Astrocyte of the spinal cord (primary cell): ENCODE data around the gene ADAM33.

Experiments
- DNase-seq: peaks from one replicate; pipeline ENCODE4 v3.0.0; 2011; ENCODE audit warnings: low read depth, low spot score
- H3K4me3 ChIP-seq: 2 replicates; pipeline ENCODE4 v1.5.1; 2011; ENCODE audit warnings: low read depth, mild to moderate bottlenecking, low read length, moderate library complexity
- in situ Hi-C: cut with HindIII; loops from 2 replicates; pipeline ENCODE4 v1.10.0; 2017; ENCODE audit warnings: low sequenced_read_pairs
- TF ChIP-seq, protein P1 (sequence below): IDR thresholded peaks from 2 replicates; pipeline ENCODE4 v1.5.1; 2012; ENCODE audit warnings: low read depth, mild to moderate bottlenecking, low read length, inconsistent platforms

Gene ADAM33

DNA sequence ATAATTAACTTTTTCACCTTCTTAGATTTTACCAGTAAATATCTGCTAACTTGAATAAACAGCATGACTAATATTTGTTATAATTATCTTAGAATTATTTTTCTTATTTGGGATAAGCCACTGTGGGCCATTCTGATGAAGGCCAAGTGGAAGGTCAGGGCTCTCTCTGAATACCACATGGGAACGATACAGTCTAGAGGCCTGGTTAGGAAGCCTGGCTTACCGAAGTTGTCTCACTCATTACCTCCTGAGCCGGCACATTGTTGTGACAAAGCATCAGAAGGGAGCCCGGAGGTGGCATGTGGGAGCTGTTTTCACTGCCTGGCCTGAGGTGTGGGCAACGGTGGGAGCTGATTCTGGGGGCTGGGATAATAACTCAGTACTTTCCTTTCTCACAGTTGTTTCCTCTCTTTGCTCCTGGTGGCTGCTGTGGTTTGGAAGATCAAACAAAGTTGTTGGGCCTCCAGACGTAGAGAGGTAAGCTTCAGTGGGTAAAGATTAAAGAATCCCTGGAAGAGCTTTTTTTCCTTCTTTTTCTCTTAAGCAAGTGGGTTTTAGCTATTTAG is 47.8 kb downstream of the ADAM33 start:
- TF ChIP-seq, protein P1, sequence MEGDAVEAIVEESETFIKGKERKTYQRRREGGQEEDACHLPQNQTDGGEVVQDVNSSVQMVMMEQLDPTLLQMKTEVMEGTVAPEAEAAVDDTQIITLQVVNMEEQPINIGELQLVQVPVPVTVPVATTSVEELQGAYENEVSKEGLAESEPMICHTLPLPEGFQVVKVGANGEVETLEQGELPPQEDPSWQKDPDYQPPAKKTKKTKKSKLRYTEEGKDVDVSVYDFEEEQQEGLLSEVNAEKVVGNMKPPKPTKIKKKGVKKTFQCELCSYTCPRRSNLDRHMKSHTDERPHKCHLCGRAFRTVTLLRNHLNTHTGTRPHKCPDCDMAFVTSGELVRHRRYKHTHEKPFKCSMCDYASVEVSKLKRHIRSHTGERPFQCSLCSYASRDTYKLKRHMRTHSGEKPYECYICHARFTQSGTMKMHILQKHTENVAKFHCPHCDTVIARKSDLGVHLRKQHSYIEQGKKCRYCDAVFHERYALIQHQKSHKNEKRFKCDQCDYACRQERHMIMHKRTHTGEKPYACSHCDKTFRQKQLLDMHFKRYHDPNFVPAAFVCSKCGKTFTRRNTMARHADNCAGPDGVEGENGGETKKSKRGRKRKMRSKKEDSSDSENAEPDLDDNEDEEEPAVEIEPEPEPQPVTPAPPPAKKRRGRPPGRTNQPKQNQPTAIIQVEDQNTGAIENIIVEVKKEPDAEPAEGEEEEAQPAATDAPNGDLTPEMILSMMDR: no peak
- in situ Hi-C loops: no loop called here
- DNase-seq: no peak
- H3K4me3 ChIP-seq: no peak overlapping the region

DNA sequence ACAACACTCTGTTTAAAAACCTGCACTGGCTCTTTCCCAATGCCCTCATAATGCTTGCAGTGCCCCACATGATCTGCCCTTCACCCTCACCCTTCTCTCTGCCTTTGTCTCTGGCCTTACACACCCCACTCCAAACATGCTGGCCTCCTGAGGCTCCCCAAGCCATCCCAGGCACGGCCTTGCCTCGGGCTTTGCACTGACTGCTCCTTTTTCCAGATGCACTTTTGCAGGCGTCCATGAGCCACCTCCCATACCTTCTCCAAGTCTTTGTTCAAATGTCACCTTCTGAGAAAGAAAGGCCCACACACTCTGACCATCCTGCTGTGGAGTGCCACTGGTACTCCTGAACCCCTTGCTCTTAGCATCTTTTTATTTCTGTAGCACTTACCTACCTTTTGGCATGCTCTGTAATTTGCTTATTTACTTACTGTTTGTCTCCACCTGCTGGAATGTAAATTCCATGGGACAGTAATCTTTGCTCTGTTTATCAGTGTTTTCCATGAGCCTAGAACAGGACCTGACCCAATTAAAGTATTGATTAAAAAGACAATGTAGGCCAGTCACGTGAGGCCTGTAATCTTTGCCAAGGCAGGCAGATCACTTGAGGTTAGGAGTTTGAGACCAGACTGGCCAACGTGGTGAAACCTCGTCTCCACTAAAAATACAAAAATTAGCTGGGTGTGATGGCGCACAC is 49.4 kb downstream of the ADAM33 start:
- in situ Hi-C loops: no loop called here
- TF ChIP-seq, protein P1: no peak
- DNase-seq: no peak
- no peak overlapping the region for H3K4me3 ChIP-seq

DNA sequence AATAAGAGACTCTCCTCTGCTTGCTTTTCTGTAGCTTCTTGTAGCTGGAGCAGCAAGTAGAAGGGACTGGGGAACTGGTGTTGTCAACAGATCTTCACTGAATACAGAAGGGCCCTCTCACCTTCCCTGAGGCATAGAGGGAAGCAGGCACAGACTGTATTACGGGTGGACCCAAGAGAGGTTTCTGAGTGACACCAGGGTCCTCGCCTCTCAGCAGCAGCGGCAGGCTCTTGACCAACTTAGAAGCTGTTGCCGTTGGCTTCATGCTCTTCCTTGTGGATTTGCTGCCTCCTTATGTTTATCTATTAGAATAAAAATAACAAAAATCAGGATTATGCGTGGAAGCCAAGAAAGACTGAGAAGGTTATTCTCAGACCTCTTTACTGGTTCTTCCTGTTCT is 50.3 kb downstream of the ADAM33 start:
- in situ Hi-C loops: no loop called here
- TF ChIP-seq, protein P1: no peak

DNA sequence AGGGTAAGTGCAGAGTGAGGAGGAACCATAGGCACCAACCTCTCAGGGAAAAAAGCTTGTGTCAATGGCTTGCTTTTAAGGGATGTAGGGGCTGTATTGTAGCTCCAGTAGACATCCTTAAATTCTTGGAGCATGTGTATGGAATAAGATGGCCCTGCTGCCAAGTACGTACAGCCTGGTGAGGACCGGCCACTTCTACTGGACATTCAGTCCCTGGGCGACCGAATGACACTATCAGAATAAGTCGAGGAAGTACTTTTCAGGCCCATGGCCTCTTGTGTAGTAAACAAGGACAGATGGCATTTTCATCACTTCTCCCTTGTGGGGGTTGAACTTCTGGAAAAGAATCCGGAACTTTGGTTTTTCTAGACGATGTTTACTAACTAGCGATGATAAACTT is 51.4 kb downstream of the ADAM33 start:
- H3K4me3 ChIP-seq: no peak overlapping the region
- no peak for DNase-seq
- TF ChIP-seq, protein P1: no peak
- in situ Hi-C loops: no loop called here

More for the DNA sequence above, 50.3 kb downstream of the ADAM33 start:
- no peak for DNase-seq
- no peak overlapping the region for H3K4me3 ChIP-seq

DNA sequence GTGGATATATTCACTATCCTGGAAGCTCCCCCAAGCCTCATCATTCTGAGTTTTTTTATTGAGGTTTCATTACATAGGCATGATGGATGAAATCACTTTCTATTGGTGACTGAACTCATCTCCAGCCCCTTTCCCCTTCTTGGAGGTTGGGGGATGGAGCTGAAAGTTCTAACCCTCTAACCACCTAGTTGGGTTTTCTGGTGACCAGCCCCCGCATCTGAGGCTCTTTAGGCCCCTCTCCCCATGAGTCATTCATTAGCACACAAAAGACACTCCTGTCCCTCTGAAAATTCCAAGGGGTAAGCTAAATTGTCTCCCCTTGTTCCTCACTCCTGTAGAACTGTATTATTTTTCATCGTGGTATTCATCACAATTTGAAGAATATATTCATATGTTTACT is 51.9 kb downstream of the ADAM33 start:
- in situ Hi-C loops: no loop called here
- H3K4me3 ChIP-seq: no peak overlapping the region
- TF ChIP-seq, protein P1: no peak
- no peak for DNase-seq

DNA sequence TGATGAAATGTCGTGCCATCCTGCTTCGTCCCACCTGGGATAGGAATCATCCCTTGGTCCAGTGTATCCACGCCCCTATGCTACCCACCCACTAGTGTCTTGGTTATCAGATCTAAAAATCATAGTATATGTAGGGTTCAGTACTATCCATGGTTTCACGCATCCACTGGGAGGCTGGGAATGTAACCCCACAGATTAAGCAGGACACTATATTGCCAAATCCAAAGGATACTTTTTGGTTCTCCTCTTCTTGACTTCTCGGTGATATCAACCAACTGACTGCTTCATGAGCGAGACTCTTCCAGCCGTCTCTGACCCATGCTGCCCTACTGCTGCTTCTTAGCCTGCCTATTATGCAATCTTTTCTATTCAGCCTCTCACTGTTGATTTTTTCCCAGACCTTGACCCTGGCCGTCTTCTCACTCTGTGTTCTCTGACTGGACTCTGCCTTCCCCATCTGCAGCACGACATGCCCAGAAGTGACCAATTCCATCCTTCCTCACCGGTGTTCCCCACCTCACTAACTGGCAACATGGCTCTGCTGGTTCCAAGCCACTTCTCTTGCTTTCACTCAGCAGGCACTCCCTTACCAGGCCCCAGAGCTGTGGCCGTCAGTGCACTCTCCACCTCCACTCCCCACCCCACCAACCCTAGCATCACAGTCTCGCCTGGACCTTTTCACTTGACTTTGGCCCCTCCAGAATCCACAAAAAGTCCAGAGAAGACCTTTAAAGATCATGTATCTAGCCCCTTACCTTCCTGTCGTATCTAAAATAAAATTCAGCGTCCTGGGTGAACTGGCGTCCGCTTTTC is 53.1 kb downstream of the ADAM33 start:
- TF ChIP-seq, protein P1: no peak
- DNase-seq: no peak
- no peak overlapping the region for H3K4me3 ChIP-seq
- in situ Hi-C loops: no loop called here
